Endothelial cell (in vitro differentiated cells): ENCODE data around the gene POU3F2. TPM values are rescaled to one million over a fixed set of nuclear protein-coding genes. Genes with fewer than 3 reads are reported as not detected.

Experiments
- DNase-seq: peaks from one replicate; pipeline ENCODE4 v3.0.0; 2021; ENCODE audit warnings: low spot score
- H3K27ac Mint-ChIP-seq: one replicate; pipeline ENCODE4 v1.8.0; 2021; ENCODE audit warnings: mixed read lengths, inconsistent platforms; ENCODE audit not compliant: unreplicated experiment
- H3K27me3 Mint-ChIP-seq: one replicate; pipeline ENCODE4 v1.8.0; 2021; ENCODE audit warnings: mild to moderate bottlenecking, moderate library complexity, mixed read lengths, inconsistent platforms; ENCODE audit not compliant: unreplicated experiment
- H3K36me3 Mint-ChIP-seq: one replicate; pipeline ENCODE4 v1.8.0; 2021; ENCODE audit warnings: mild to moderate bottlenecking, low read depth, mixed read lengths, inconsistent platforms; ENCODE audit not compliant: unreplicated experiment
- H3K4me1 Mint-ChIP-seq: one replicate; pipeline ENCODE4 v1.8.0; 2021; ENCODE audit warnings: mild to moderate bottlenecking, mixed read lengths, inconsistent platforms; ENCODE audit not compliant: unreplicated experiment
- H3K4me3 Mint-ChIP-seq: one replicate; pipeline ENCODE4 v1.8.0; 2021; ENCODE audit warnings: mild to moderate bottlenecking, mixed read lengths, inconsistent platforms; ENCODE audit not compliant: unreplicated experiment
- H3K9me3 Mint-ChIP-seq: one replicate; pipeline ENCODE4 v1.8.0; 2021; ENCODE audit warnings: mixed read lengths, inconsistent platforms; ENCODE audit not compliant: unreplicated experiment
- CTCF ChIP-seq: fragments of 200-600 bp; sonication (generic); IDR thresholded peaks from one replicate; pipeline ENCODE4 v1.5.0; 2021; ENCODE audit warnings: antibody characterized with exemption; ENCODE audit not compliant: unreplicated experiment
- total RNA-seq: library from RNA; stranded (reverse); fragmentation: NEBNext Ultra II Directional; extraction: Animal tissue kit (Norgen Biotek cat#: 25700); gene quantifications from one replicate; pipeline ENCODE4 v1.2.1, GENCODE V29; 2021; ENCODE audit not compliant: unreplicated experiment

The POU3F2 gene
- total RNA-seq, 1 donor from 2014 or later: 0.08 TPM

GRCh38 chr6:98825600-98826230, 8.7 kb upstream of the POU3F2 start:
- H3K36me3 Mint-ChIP-seq: peaks cover 2% of the 10 kb centered on the region
- peaks cover 26% of the 10 kb centered on the region for H3K4me1 Mint-ChIP-seq
- TF ChIP-seq CTCF: no peak
- H3K27ac Mint-ChIP-seq: no peak overlapping the region
- H3K4me3 Mint-ChIP-seq: no peak overlapping the region
- H3K27me3 Mint-ChIP-seq: peaks cover 24% of the 10 kb centered on the region
- no peaks in the 10 kb centered on the region for H3K9me3 Mint-ChIP-seq
- no peak for DNase-seq

GRCh38 chr6:98827295-98828159, 6.8 kb upstream of the POU3F2 start:
- peak overlapping the region; percentile 74 for H3K4me3 Mint-ChIP-seq
- H3K4me1 Mint-ChIP-seq: peaks cover 32% of the 10 kb centered on the region
- H3K9me3 Mint-ChIP-seq: no peaks in the 10 kb centered on the region
- peaks cover 6% of the 10 kb centered on the region for H3K36me3 Mint-ChIP-seq
- H3K27ac Mint-ChIP-seq: peak overlapping the region; percentile 89
- TF ChIP-seq CTCF: no peak
- DNase-seq: peak; percentile 72
- peaks cover 30% of the 10 kb centered on the region for H3K27me3 Mint-ChIP-seq

DNA sequence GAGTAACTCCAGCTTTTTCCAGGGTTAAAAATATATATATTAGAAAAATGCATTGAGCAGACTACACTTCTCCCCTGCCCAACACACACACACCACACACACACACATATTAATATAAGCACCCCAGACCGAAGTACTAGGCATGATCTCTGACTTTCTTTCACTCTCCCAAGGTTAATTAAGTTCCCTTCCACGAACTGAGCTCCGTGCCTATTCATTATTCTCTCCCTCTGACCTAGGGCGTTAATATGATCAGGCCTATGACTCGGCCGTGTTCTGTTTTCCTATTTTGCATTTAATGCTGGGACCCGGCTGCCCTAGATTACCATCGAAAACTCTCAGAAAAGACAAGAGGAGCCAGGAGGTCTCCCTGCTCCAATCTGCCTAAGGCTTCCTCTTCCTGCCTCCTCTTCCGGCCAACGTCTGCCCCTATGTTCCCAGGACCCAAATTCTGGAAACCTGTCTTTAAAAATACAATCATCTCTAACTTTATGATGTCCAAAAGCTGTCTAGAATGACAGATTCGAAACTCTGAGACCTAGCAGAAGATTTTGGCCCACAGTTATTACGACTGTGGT, 6.1 kb upstream of the POU3F2 start:
- peaks cover 6% of the 10 kb centered on the region for H3K36me3 Mint-ChIP-seq
- no peak for TF ChIP-seq CTCF
- peaks cover 39% of the 10 kb centered on the region for H3K4me1 Mint-ChIP-seq
- no peaks in the 10 kb centered on the region for H3K9me3 Mint-ChIP-seq
- H3K4me3 Mint-ChIP-seq: peak overlapping the region; percentile 87
- H3K27ac Mint-ChIP-seq: peak overlapping the region; percentile 33
- no peak for DNase-seq
- H3K27me3 Mint-ChIP-seq: peaks cover 37% of the 10 kb centered on the region

DNA sequence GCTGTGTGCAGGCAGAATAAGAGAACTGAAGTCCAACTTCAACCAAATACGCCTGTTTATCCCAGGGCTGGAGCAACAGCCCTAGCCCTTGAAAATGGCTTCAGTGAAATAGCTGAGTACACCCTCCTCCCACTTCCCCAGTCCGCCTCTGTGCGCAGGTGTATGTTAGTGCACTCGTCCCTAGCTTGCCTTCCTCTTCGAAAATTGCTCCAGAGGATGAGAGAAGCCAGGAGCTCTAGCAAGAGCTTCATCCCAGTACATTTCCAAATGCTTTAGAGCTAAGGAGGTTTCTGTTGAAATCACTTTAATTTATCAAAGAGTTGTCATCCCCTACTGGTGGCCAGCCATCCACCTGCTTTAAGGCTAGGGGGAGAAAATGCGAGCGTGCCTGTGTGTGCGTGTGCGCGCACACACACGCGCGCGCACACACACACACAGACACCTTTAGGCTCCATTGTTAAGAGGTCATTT, 5.4 kb upstream of the POU3F2 start:
- Mint-ChIP-seq H3K4me1 (peaks cover 37% of the 10 kb centered on the region), H3K4me3 (peak overlapping the region; percentile 71)

More for the DNA sequence above, 5.4 kb upstream of the POU3F2 start:
- no peak for DNase-seq
- Mint-ChIP-seq H3K36me3 (peaks cover 6% of the 10 kb centered on the region), H3K27me3 (peaks cover 39% of the 10 kb centered on the region), H3K27ac (no peak overlapping the region), H3K9me3 (no peaks in the 10 kb centered on the region)
- TF ChIP-seq CTCF: no peak
